ENCODE data around the gene TBC1D22A.
"Not testable (repeated sequence)": the region's sequence is repeated elsewhere in the genome, so short reads cannot be mapped to it uniquely, and the experiment has no call there.

TBC1D22A gene

GRCh38 chr22:47131632-47132427 is 369.4 kb downstream of the TBC1D22A start:
- no peak for FAIRE-seq

GRCh38 chr22:47132428-47132825 is 370.0 kb downstream of the TBC1D22A start:
- FAIRE-seq = no peak

GRCh38 chr22:47133061-47133969 is 370.9 kb downstream of the TBC1D22A start:
- no peak for FAIRE-seq

GRCh38 chr22:47134222-47134621 is 371.8 kb downstream of the TBC1D22A start:
- no peak for FAIRE-seq

GRCh38 chr22:47135338-47135737 is 372.9 kb downstream of the TBC1D22A start:
- FAIRE-seq = no peak

- no peak for FAIRE-seq
Observed at GRCh38 chr22:47136050-47136449, 373.6 kb downstream of the TBC1D22A start.

- FAIRE-seq = no peak
Observed at GRCh38 chr22:47136671-47137070, 374.2 kb downstream of the TBC1D22A start.

- FAIRE-seq = no peak
Observed at GRCh38 chr22:47139013-47139789, 376.8 kb downstream of the TBC1D22A start.

- FAIRE-seq = no peak
Observed at GRCh38 chr22:47139790-47140119, 377.3 kb downstream of the TBC1D22A start.

GRCh38 chr22:47140975-47141374 is 378.5 kb downstream of the TBC1D22A start:
- not testable (repeated sequence) for FAIRE-seq

GRCh38 chr22:47142427-47143046 is 380.1 kb downstream of the TBC1D22A start:
- FAIRE-seq = no peak

- no peak for FAIRE-seq
Observed at GRCh38 chr22:47143249-47143938, 380.9 kb downstream of the TBC1D22A start.

GRCh38 chr22:47144076-47144765 is 381.8 kb downstream of the TBC1D22A start:
- FAIRE-seq = no peak

- FAIRE-seq = no peak
Observed at GRCh38 chr22:47144791-47145425, 382.5 kb downstream of the TBC1D22A start.

- FAIRE-seq = no peak
Observed at GRCh38 chr22:47145883-47146282, 383.4 kb downstream of the TBC1D22A start.

GRCh38 chr22:47146391-47146790 is 383.9 kb downstream of the TBC1D22A start:
- no peak for FAIRE-seq

- no peak for FAIRE-seq
Observed at GRCh38 chr22:47146941-47147340, 384.5 kb downstream of the TBC1D22A start.

GRCh38 chr22:47147572-47147971 is 385.1 kb downstream of the TBC1D22A start:
- FAIRE-seq = no peak

- no peak for FAIRE-seq
Observed at GRCh38 chr22:47148510-47148909, 386.1 kb downstream of the TBC1D22A start.

- no peak for FAIRE-seq
Observed at GRCh38 chr22:47148956-47149728, 386.7 kb downstream of the TBC1D22A start.

Measured in colon (tissue), 2 donors.